Measurements from ENCODE around the gene ZNF486.
A peak's percentile ranks its signal among the peaks of the same experiment; 100 is the strongest.
"Not testable (repeated sequence)": the region's sequence is repeated elsewhere in the genome, so short reads cannot be mapped to it uniquely, and the experiment has no call there.

ZNF486 gene

DNA sequence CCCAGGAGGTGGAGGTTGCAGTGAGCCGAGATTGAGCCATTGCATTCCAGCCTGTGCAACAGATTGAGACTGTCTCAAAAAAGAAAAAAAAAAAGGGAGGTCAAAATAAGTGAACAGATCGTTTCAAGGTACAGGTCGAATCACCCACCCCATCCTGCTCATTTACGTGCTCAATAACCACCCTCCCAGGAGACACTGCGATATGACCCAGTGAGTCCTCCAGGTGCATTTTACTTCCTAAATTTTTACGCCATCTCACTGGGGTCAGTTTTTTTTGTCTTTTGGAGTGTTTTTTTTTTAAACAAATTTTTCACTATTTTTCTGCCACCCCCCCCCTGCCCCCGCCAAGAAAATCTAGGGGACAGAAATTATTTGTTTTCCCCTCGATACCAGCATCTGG is 68.1 kb downstream of the ZNF486 start:
- DNase-seq: no peak

DNA sequence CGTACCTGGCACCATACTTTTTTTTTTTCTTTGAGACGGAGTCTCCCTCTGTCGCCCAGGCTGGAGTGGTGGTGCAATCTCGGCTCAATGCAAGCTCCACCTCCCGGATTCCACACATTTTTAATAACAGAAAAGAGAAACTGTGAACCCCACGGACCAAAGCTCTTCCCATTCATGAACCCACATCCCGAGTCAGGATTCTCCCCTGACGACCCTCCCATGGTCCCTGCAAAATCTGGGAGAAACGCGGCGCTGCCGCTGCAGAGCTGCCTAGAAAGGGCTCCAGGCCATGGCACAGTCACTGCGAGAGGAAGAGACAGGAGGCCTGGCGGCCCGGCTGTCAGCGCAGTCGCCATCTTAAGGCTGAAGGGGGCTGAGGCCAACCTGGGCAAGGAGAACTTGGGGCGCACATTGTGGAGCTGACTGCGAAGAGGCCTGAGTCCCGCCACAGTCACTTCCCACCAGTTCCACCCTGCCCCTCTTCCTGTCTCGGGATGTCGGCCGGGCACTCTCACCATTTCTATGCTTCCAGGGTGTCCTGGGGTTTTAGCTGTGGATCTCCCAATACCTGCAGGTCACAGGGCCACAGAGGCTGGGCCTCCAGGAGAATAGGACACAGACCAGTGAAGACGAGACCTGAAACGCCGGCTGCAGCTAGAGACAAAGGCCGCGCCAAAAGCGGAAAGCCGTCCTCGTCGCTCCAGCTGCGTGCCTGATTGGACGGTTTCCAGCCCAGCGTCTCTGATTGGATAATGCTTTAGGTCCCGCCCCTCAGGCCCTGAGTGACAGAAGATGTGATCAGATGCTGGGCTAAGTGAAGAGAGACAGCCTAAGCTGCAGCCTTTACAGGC is 71.0 kb downstream of the ZNF486 start:
- peak; percentile 87 for DNase-seq

DNA sequence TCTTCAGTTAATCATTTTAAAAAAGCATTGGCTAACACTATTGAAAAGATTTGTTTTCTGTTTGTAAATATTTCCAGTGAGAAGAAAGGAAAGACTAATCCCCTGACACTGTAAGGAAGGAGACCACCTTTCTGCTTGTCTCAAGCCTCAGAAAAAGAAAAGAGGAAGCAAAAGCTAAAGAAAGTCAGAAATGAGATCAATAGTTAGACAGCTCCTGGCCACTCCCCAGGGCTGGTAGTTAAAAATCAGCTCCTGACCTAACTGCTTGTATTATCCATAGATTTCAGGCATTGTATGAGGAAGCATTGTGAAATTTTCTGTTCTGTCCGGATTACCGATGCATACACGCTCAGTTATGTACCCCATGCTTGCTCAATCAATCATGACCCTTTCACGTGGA is 76.6 kb downstream of the ZNF486 start:
- no peak for DNase-seq

DNA sequence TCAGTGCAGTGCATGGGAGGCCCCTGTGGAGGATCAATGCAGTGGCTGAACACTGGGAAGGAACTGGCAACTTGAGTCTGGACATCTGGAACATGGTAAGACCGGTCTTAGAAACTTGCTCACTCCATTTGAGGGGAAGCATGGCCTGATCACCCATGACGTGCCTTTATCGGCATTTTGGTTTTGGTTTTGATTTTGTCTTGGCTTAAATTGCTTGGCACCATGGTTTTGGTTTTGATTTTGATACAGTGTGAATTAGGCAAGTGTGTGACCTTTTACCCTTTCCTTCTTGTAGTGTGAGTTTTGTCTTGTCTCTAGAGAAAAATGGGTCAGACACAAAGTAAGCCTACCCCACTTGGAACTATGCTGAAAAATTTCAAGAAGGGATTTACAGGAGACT is 77.3 kb downstream of the ZNF486 start:
- no peak for DNase-seq

DNA sequence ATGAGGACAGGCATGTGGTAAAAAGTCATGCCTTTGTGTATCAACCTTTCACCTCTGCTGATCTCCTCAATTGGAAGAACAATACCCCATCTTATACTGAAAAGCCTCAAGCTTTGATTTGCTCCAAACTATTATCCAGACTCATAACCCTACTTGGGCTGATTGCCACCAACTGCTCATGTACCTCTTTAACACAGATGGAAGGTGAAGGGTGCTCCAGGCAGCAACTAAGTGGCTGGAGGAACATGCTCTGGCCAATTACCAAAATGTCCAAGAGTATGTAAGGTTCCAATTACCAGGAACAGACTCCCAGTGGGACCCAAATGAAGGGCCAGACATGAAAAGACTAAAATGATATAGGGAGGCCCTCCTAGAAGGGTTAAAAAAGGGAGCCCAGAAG is 78.3 kb downstream of the ZNF486 start:
- no peak for DNase-seq

DNA sequence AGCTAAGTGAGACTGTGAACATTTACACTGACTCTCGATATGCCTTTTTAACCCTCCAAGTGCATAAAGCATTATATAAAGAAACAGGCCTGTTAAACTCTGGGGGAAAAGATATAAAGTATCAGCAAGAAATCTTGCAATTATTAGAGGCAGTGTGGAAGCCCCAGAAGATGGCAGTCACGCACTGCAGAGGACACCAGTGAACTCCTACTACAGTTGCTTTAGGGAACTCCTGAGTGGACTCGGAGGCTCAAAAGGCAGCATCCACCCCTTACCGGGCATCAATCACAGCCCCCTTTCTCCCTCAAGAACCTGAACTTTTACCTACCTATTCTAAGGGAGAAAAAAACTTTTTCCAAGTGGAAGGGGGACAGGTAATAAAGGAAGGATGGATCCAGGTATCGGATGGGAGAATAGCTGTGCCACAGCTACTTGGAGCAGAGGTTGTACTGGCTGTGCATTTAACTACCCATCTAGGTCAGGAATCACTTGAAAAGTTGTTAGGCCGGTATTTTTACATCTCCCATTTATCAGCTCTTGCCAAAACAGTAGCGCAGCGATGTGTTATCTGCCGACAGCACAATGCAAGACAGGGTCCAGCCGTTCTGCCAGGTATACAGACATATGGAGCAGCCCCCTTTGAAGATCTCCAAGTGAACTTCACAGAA is 80.1 kb downstream of the ZNF486 start:
- DNase-seq: peak; percentile 40

DNA sequence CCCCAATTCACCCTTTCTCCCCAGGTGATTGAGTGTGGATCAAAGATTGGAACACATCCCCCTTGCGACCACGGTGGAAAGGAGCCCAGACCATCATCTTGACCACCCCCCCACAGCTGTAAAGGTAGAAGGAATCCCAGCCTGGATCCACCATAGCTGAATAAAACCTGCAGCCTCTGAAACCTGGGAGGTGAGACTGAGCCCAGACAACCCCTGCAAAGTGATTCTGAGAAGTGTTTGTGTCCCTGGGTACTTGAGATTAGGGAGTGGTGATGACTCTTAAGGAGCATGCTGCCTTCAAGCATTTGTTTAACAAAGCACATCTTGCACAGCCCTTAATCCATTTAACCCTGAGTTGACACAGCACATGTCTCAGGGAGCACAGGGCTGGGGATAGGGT is 81.2 kb downstream of the ZNF486 start:
- not testable (repeated sequence) for DNase-seq
